Measurements from ENCODE around the gene LEO1. TPM values are rescaled to one million over a fixed set of nuclear protein-coding genes. Genes with fewer than 3 reads are reported as not detected.

Gene LEO1
- total and polyA plus RNA-seq, 2 of the 13 experiments (the other 11 are each of a cell fraction or from before 2014, with no cell fraction given): 17.0 to 60.3 TPM

DNA sequence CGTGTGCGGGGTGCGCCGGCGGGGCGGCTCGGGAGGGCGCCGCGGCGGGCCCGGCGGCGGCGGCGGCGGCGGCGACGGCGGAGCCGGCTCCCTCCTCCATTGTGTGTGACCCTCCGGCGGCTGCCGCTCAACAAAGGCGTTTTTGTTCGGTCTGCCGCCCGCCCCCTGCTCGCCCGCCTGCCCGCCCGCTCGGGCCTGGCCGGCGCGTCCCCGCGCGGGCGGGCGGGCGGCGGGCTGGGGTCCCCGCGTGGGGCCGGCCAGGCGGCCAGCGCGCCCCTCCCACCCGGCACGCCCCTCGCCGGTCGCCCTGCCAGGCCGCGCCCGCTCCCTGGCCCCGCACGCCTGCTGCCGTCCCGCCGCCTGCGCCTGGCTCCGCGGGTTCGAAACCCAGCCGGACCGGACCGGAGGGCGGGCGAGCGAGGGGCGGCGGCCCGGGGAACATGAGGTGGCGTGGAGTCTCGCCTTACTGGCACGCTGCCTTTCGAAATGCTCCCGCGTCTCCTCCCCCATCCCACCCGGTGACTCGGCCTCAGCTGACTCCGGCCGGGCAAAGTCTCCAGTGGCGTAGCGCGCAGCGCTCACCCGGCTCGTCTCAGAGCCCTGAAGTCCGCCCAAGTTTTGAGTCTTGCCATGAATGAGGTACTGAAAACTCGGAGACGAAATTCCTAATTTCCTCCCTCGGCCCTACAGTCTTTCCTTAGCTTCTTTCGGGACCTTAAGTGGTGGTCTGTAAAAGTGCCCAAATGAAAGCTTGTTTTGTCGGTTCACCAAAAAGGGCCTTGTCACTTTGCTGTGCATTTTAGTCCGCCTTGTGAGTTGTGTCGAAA lies 48.0 kb upstream of the LEO1 start (continued):
- peak; percentile 76 for TF ChIP-seq HES4 (CRISPR knock-in tag; IDR thresholded peaks at IDR 0.05; ENCODE audit: borderline replicate concordance)
- peak; percentile 40; the same call in 1 of the 2 replicates for TF ChIP-seq ZNF292 (CRISPR knock-in tag; IDR thresholded peaks at IDR 0.05; ENCODE audit: borderline replicate concordance, low read depth)
- 0 out of 2 replicates have a peak, but pooled peaks have one; percentile 24 for TF ChIP-seq ZNF143 (CRISPR knock-in tag; IDR thresholded peaks at IDR 0.05)
- TF ChIP-seq SIN3B (IDR thresholded peaks at IDR 0.05; ENCODE audit: low read length): peak; percentile 29; the same call in 1 of the 2 replicates
- peak; percentile 59; the same call in 1 of the 2 replicates for TF ChIP-seq NCOA2 (CRISPR knock-in tag; IDR thresholded peaks at IDR 0.05)
- TF ChIP-seq, protein P1, sequence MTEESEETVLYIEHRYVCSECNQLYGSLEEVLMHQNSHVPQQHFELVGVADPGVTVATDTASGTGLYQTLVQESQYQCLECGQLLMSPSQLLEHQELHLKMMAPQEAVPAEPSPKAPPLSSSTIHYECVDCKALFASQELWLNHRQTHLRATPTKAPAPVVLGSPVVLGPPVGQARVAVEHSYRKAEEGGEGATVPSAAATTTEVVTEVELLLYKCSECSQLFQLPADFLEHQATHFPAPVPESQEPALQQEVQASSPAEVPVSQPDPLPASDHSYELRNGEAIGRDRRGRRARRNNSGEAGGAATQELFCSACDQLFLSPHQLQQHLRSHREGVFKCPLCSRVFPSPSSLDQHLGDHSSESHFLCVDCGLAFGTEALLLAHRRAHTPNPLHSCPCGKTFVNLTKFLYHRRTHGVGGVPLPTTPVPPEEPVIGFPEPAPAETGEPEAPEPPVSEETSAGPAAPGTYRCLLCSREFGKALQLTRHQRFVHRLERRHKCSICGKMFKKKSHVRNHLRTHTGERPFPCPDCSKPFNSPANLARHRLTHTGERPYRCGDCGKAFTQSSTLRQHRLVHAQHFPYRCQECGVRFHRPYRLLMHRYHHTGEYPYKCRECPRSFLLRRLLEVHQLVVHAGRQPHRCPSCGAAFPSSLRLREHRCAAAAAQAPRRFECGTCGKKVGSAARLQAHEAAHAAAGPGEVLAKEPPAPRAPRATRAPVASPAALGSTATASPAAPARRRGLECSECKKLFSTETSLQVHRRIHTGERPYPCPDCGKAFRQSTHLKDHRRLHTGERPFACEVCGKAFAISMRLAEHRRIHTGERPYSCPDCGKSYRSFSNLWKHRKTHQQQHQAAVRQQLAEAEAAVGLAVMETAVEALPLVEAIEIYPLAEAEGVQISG (CRISPR knock-in tag; IDR thresholded peaks at IDR 0.05): peak; percentile 64
- TF ChIP-seq ZNF781 (CRISPR knock-in tag; IDR thresholded peaks at IDR 0.05; ENCODE audit: borderline replicate concordance, not compliant biosample characterization): peak; percentile 72
- TF ChIP-seq, protein P2, sequence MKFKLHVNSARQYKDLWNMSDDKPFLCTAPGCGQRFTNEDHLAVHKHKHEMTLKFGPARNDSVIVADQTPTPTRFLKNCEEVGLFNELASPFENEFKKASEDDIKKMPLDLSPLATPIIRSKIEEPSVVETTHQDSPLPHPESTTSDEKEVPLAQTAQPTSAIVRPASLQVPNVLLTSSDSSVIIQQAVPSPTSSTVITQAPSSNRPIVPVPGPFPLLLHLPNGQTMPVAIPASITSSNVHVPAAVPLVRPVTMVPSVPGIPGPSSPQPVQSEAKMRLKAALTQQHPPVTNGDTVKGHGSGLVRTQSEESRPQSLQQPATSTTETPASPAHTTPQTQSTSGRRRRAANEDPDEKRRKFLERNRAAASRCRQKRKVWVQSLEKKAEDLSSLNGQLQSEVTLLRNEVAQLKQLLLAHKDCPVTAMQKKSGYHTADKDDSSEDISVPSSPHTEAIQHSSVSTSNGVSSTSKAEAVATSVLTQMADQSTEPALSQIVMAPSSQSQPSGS (CRISPR knock-in tag; IDR thresholded peaks at IDR 0.05): peak; percentile 81
- 0 out of 2 replicates have a peak, but pooled peaks have one; percentile 54 for TF ChIP-seq SATB2 (CRISPR knock-in tag; IDR thresholded peaks at IDR 0.05)
- TF ChIP-seq, protein P3, sequence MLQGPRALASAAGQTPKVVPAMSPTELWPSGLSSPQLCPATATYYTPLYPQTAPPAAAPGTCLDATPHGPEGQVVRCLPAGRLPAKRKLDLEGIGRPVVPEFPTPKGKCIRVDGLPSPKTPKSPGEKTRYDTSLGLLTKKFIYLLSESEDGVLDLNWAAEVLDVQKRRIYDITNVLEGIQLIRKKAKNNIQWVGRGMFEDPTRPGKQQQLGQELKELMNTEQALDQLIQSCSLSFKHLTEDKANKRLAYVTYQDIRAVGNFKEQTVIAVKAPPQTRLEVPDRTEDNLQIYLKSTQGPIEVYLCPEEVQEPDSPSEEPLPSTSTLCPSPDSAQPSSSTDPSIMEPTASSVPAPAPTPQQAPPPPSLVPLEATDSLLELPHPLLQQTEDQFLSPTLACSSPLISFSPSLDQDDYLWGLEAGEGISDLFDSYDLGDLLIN (CRISPR knock-in tag; IDR thresholded peaks at IDR 0.05; ENCODE audit: borderline replicate concordance): no peak
- TF ChIP-seq NFIC (IDR thresholded peaks at IDR 0.05; ENCODE audit: low read length): no peak
- TF ChIP-seq, protein P4, sequence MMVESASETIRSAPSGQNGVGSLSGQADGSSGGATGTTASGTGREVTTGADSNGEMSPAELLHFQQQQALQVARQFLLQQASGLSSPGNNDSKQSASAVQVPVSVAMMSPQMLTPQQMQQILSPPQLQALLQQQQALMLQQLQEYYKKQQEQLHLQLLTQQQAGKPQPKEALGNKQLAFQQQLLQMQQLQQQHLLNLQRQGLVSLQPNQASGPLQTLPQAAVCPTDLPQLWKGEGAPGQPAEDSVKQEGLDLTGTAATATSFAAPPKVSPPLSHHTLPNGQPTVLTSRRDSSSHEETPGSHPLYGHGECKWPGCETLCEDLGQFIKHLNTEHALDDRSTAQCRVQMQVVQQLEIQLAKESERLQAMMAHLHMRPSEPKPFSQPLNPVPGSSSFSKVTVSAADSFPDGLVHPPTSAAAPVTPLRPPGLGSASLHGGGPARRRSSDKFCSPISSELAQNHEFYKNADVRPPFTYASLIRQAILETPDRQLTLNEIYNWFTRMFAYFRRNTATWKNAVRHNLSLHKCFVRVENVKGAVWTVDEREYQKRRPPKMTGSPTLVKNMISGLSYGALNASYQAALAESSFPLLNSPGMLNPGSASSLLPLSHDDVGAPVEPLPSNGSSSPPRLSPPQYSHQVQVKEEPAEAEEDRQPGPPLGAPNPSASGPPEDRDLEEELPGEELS (CRISPR knock-in tag; IDR thresholded peaks at IDR 0.05): peak; percentile 63
- TF ChIP-seq, protein P5, sequence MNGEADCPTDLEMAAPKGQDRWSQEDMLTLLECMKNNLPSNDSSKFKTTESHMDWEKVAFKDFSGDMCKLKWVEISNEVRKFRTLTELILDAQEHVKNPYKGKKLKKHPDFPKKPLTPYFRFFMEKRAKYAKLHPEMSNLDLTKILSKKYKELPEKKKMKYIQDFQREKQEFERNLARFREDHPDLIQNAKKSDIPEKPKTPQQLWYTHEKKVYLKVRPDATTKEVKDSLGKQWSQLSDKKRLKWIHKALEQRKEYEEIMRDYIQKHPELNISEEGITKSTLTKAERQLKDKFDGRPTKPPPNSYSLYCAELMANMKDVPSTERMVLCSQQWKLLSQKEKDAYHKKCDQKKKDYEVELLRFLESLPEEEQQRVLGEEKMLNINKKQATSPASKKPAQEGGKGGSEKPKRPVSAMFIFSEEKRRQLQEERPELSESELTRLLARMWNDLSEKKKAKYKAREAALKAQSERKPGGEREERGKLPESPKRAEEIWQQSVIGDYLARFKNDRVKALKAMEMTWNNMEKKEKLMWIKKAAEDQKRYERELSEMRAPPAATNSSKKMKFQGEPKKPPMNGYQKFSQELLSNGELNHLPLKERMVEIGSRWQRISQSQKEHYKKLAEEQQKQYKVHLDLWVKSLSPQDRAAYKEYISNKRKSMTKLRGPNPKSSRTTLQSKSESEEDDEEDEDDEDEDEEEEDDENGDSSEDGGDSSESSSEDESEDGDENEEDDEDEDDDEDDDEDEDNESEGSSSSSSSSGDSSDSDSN (CRISPR knock-in tag; IDR thresholded peaks at IDR 0.05): peak; percentile 89
- TF ChIP-seq, protein P6, sequence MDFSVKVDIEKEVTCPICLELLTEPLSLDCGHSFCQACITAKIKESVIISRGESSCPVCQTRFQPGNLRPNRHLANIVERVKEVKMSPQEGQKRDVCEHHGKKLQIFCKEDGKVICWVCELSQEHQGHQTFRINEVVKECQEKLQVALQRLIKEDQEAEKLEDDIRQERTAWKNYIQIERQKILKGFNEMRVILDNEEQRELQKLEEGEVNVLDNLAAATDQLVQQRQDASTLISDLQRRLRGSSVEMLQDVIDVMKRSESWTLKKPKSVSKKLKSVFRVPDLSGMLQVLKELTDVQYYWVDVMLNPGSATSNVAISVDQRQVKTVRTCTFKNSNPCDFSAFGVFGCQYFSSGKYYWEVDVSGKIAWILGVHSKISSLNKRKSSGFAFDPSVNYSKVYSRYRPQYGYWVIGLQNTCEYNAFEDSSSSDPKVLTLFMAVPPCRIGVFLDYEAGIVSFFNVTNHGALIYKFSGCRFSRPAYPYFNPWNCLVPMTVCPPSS (IDR thresholded peaks at IDR 0.05): no peak
- TF ChIP-seq, protein P7, sequence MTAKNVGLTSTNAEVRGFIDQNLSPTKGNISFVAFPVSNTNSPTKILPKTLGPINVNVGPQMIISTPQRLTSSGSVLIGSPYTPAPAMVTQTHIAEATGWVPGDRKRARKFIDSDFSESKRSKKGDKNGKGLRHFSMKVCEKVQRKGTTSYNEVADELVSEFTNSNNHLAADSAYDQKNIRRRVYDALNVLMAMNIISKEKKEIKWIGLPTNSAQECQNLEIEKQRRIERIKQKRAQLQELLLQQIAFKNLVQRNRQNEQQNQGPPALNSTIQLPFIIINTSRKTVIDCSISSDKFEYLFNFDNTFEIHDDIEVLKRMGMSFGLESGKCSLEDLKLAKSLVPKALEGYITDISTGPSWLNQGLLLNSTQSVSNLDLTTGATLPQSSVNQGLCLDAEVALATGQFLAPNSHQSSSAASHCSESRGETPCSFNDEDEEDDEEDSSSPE (CRISPR knock-in tag; IDR thresholded peaks at IDR 0.05): peak; percentile 70

Data from HepG2 (cell line).